Subcutaneous adipose tissue (tissue), 4 donors: ENCODE data around the gene KIR2DL3. TPM values are rescaled to one million over a fixed set of nuclear protein-coding genes. Genes with fewer than 3 reads are reported as not detected.
"Not testable (repeated sequence)": the region's sequence is repeated elsewhere in the genome, so short reads cannot be mapped to it uniquely, and the experiment has no call there.

Source experiments
- total RNA-seq, 4 donors: library from RNA; depleted of rRNA; stranded (reverse); fragments of >200 nt; gene quantifications; one replicate each; pipeline ENCODE4 v1.1.0, GENCODE V29; 2016
- TF ChIP-seq, protein P1 (sequence below): fragments of 450-650 bp; IDR thresholded peaks from one replicate; pipeline ENCODE4 v1.5.1; 2016; ENCODE audit warnings: low read depth, mild to moderate bottlenecking, control low read depth, antibody characterized with exemption, moderate library complexity

KIR2DL3 gene
- total RNA-seq, 4 donors from 2014 or later, result not detected

GRCh38 chr19:54728167-54728566 lies 10.1 kb upstream of the KIR2DL3 start:
- TF ChIP-seq, protein P1, sequence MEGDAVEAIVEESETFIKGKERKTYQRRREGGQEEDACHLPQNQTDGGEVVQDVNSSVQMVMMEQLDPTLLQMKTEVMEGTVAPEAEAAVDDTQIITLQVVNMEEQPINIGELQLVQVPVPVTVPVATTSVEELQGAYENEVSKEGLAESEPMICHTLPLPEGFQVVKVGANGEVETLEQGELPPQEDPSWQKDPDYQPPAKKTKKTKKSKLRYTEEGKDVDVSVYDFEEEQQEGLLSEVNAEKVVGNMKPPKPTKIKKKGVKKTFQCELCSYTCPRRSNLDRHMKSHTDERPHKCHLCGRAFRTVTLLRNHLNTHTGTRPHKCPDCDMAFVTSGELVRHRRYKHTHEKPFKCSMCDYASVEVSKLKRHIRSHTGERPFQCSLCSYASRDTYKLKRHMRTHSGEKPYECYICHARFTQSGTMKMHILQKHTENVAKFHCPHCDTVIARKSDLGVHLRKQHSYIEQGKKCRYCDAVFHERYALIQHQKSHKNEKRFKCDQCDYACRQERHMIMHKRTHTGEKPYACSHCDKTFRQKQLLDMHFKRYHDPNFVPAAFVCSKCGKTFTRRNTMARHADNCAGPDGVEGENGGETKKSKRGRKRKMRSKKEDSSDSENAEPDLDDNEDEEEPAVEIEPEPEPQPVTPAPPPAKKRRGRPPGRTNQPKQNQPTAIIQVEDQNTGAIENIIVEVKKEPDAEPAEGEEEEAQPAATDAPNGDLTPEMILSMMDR, result no peak

DNA sequence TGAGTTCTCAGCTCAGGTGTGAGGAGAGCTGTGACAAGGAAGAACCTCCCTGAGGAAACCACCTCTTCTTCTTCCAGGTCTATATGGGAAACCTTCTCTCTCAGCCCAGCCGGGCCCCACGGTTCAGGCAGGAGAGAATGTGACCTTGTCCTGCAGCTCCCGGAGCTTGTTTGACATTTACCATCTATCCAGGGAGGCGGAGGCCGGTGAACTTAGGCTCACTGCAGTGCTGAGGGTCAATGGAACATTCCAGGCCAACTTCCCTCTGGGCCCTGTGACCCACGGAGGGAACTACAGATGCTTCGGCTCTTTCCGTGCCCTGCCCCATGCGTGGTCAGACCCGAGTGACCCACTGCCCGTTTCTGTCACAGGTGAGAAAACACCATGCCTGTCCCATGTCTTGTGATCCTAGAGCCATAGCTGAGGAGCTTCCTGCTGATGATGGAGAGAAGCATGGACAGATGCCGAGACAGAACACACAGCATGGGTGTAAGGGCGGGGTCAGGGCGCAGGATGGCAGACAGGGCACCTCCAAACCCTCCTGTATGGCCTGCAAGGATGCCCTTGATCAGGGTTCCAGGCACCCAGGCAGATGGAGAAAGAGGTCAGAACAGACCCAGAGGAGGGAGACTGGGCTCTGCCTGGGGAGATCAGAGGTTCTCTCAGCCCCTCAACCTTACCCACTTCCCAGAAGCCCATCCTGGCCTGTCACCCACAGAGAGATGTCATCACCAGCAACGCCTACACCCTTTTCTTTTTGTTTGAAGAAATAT lies 8.7 kb upstream of the KIR2DL3 start:
- TF ChIP-seq, protein P1, result no peak

- TF ChIP-seq, protein P1, result no peak
Observed at GRCh38 chr19:54731191-54731590, 7.1 kb upstream of the KIR2DL3 start.

DNA sequence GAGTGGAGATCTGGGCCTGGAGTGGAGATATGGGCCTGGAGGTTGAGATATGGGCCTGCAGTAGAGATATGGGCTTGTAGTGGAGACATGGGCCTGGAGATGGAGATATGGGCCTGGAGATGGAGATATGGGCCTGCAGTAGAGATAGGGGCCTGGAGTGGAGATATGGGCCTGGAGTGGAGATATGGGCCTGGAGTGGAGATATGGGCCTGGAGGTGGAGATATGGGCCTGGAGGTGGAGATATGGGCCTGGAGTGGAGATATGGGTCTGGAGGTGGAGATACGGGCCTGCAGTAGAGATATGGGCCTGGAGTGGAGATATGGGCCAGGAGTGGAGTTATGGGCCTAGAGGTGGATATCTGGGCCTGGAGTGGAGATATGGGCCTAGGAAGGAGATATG lies 402 bp downstream of the KIR2DL3 start:
- TF ChIP-seq, protein P1, result no peak

GRCh38 chr19:54739587-54740497 lies 1.5 kb downstream of the KIR2DL3 start:
- TF ChIP-seq, protein P1, result no peak

DNA sequence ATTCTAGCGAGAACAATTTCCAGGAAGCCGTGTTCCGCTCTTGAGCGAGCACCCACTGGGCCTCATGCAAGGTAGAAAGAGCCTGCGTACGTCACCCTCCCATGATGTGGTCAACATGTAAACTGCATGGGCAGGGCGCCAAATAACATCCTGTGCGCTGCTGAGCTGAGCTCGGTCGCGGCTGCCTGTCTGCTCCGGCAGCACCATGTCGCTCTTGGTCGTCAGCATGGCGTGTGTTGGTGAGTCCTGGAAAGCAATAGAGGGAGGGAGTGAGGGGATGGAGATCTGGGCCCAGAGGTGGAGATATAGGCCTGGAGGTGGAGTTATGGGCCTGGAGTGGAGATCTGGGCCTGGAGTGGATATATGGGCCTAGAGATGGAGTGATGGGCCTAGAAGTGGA lies 31.3 kb downstream of the KIR2DL3 start, which contains the start of gene KIR2DL1:
TSS of gene KIR2DL1 (plus strand) at position 148 of the 400 bp plus-strand sequence. CDS start at position 206, 58 bp downstream.
- TF ChIP-seq, protein P1, result not testable (repeated sequence)

GRCh38 chr19:54790711-54791110 lies 52.4 kb downstream of the KIR2DL3 start:
- TF ChIP-seq, protein P1, result no peak
